ENCODE results near the gene OPCML.

Gene OPCML

DNA sequence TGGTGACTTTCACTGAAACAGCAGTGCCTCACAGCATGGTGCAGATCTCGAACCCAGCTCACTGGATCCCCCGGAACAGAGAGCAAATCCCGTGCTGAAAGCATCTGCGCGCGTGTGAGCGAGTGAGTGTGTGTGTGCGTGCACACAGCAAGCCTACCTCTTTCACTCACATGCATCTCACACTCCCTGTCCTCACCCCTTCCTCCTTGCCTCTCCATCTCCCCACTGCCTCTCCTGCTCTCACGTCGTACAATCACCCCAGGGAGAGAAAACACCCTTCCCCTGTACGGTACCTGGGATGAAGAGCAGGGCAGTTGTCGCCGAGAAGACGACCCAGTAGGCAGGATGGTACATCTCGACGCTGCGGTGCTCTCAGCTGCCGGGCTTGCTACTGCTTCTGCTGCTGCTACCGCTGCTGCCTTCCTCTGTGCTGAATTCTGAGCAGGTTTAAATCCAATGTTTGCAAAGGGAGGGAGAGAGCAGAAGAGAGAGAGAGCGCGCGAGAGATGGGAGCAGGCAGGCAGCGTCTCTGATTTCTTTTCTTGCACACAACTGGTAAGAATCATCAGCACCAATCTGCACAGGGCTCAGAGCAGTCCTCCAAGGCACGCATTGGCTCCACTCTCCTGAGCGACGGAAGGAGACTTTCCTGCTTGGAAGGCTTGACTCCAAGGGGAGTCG lies at the start of gene OPCML:
Gene OPCML (minus strand): TSS at position 531 of the 681 bp plus-strand sequence.
- no peak for DNase-seq

- DNase-seq = no peak
Observed at GRCh38 chr11:133581091-133581490, 48.8 kb upstream of the OPCML start.

DNA sequence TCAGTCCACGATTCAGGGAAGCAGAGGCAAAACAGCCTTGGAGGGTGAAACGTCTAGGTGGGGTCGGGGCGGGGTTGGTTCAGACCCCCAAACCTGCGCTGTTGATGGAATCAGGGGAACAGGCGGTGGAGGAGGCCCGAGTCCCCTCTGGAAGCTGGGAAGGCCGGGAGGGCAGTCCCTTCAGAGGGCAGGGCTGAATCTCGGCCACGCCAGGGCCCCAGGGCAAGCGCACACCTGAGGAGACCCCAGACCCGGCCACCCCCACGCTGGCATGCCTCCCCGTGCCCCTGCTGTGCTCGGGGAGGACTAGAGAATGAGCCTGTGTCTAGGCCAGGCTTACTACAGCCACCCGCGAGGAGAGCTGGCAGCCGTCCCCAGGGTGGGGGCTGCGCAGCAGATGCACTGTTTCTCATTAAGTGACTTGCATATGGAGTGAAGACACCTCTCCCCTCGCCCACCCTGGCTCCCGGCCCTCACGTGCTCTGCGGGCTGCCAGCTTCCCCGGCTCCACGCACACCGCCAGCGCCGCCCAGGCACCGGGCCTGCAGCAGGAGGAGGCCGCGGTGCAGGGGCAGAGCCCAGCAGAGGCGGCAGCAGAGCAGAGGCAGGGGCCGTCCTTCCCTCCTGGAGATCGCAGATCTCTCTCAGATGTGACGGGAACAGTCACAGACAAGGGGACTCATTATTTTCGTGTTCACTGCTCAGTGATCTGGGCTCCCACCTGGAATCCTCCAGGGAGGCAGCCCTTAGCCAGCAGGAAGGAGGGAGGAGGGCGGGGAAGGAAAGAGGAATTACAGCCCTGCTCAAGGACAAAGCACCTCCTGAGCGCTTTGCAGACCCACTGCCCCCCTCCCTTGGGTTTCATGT lies 47.1 kb upstream of the OPCML start:
- DNase-seq = no peak

GRCh38 chr11:133577403-133577802 lies 45.1 kb upstream of the OPCML start:
- no peak for DNase-seq

DNA sequence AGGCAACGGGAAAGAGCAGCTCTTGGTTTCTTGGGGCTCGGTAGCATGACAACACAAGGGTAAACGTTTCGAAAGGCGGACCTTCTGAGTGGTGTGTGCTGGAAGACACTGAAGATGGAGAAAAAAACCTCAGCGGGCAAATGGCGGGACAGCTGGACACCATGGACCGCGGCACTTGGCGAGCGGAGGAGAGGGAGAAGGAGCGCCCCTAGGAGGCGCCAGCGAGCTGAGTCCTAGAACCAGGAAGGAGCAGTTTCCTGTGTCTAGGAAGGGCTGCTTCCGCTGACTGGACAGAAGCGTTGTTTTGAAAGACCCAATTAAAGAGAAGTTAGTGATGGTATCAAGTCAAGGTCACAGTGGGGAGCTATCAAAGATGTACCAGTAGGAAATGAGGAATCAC lies 44.0 kb upstream of the OPCML start:
- no peak for DNase-seq

GRCh38 chr11:133573081-133573480 lies 40.8 kb upstream of the OPCML start:
- no peak for DNase-seq

- DNase-seq = no peak
Observed at GRCh38 chr11:133570376-133570775, 38.1 kb upstream of the OPCML start.

- no peak for DNase-seq
Observed at GRCh38 chr11:133563505-133564025, 31.3 kb upstream of the OPCML start.

- DNase-seq = peak; percentile 40
Observed at GRCh38 chr11:133560472-133560855, 28.2 kb upstream of the OPCML start.

DNA sequence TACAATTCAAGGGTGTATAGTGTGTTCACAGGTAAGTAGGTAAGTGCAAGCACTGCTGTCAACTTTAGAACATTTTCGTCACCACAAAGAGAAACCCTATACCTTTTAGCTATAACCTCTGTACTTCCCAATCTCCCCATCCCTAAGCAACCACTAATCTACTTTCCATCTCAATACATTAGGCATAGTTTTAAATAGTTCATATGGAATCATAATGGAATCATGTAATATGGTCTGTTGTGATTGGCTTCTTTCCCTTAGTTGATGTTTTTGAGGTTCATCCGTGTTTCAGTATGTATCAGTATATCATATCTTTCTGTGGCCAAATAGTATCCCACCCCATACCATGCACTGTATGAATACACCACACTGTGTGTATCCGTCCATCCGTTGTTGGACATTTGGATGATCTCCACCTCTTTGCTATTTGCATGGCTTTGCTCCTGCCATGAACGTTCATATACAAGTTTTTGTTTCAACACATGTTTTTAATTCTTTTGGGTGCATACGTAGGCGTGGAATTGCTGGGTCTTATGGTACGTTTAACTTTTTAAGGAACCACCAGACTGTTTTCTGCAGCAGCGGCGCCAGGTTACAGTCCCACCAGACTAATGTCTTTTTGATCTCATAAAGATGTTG lies 27.7 kb upstream of the OPCML start:
- DNase-seq = peak; percentile 22

DNA sequence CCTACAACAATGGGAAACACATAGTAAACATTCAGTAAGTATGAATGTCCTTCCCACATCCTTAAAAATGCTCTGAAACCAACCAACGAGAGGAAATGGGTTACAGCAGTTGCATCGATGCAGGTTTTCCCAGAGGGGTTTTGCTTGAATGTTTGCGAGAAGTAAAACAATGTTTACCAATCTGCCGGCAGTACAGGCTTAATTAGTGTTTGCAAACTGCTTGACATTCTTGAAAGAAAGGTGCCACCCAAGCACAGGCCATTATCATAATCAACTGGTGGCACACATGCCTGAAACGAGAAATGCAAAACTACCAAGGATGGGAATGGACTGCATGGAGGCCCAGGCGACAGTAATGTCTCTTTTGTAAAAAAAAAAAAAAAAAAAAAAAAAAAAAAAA lies 27.1 kb upstream of the OPCML start:
- no peak for DNase-seq

- DNase-seq = no peak
Observed at GRCh38 chr11:133555034-133555433, 22.7 kb upstream of the OPCML start.

- DNase-seq = no peak
Observed at GRCh38 chr11:133553885-133554740, 21.8 kb upstream of the OPCML start.

DNA sequence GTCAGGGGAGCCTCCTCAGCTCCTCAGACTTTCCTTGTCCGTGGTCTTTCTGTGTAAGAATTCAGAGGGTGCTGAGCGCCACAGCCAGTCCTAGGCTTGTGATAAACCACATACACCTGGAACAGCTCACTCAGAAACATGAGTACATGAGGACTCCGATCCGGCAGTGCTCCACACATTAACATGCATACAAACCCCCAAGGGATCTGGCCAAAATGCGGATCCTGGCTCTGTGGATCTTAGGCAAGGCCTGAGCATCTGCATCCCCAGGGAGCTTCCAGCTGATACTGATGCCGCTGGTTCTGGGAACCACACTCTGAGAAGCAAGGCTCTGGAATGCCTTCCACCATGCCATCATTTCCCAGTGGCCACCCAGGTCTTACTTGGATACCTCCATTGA lies 20.6 kb upstream of the OPCML start:
- no peak for DNase-seq

- no peak for DNase-seq
Observed at GRCh38 chr11:133551064-133551463, 18.8 kb upstream of the OPCML start.

DNA sequence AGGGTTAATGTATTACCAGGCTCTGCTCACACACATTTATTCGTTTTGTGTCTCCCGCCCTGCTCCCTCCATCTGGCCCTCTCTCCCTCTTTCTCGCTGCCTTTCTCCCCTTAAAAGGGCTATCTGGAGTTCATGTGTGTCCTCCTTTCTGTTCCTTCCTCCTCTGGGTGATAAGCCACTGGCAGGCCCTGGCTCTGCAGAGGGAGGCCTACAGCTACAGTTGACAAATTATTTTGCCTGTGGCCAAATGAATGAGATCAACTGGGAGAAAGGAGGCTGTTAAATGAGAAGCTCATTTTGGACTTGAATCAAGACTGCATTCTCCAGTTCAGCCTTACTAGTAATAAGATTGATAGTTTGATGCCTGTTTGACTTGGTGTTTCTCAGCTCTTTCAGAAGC lies 17.5 kb upstream of the OPCML start:
- no peak for DNase-seq

GRCh38 chr11:133548641-133549040 lies 16.3 kb upstream of the OPCML start:
- DNase-seq = no peak

GRCh38 chr11:133547808-133548494 lies 15.7 kb upstream of the OPCML start:
- no peak for DNase-seq

- DNase-seq = no peak
Observed at GRCh38 chr11:133545199-133545803, 13.0 kb upstream of the OPCML start.

GRCh38 chr11:133541720-133542095 lies 9.4 kb upstream of the OPCML start:
- no peak for DNase-seq

DNA sequence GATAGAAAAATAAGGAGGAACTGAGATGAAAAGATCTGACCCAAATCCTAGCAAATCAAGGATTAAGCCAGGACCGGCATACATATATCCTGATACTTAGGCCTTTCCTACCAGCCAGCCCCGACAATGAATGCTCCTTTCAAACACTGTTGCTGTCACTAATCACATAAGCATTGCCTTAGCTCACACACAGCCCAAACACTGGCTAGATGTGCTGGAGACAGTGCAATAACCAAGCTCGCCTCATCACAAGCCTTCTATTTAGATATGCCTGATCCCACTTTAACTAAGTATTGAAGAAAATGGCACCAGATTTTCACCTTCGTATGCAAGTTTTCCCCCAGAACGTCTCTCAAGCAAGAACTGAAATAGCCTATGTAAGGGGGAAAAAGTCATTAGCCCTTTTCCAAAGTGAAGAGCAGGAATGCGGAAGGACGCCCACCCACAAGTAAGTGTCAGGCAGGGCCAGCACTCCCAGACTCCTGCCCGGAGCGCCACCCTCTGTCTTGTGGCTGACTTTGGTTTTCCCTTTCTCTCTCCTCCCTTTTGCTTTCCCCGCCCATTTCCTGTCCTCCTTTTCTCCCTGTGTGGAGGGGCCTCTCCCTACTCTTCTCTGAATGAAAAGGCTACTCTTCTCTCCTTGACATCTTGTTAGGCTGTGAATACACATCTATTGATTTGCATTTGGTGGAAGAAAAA lies 8.9 kb upstream of the OPCML start:
- DNase-seq = no peak

Measured in fibroblast of skin of right biceps (primary cell).